ENCODE results near the gene RNF213.
A peak's percentile ranks its signal among the peaks of the same experiment; 100 is the strongest.

The RNF213 gene

GRCh38 chr17:80261159-80261894 is 675 bp downstream of the RNF213 start:
- TF ChIP-seq CTCF (IDR thresholded peaks at IDR 0.05; ENCODE audit: low read depth, low read length) = no peak
- in situ Hi-C loops (cut with HindIII; ENCODE audit: low sequenced_read_pairs) = no loop called here
- peak overlapping the region; percentile 77 for H3K4me3 ChIP-seq (ENCODE audit: low read depth, low read length)
- peak; percentile 51 for DNase-seq (ENCODE audit: low read depth, low spot score)

GRCh38 chr17:80261895-80262279 is 1.2 kb downstream of the RNF213 start:
- in situ Hi-C loops (cut with HindIII; ENCODE audit: low sequenced_read_pairs) = no loop called here
- no peak for TF ChIP-seq CTCF (IDR thresholded peaks at IDR 0.05; ENCODE audit: low read depth, low read length)
- DNase-seq (ENCODE audit: low read depth, low spot score) = no peak
- peak overlapping the region; percentile 77 for H3K4me3 ChIP-seq (ENCODE audit: low read depth, low read length)

GRCh38 chr17:80262291-80262690 is 1.6 kb downstream of the RNF213 start:
- in situ Hi-C loops (cut with HindIII; ENCODE audit: low sequenced_read_pairs) = no loop called here
- no peak for TF ChIP-seq CTCF (IDR thresholded peaks at IDR 0.05; ENCODE audit: low read depth, low read length)
- DNase-seq (ENCODE audit: low read depth, low spot score) = no peak
- H3K4me3 ChIP-seq (ENCODE audit: low read depth, low read length) = no peak overlapping the region

GRCh38 chr17:80262775-80263244 is 2.2 kb downstream of the RNF213 start:
- TF ChIP-seq CTCF (IDR thresholded peaks at IDR 0.05; ENCODE audit: low read depth, low read length) = no peak
- no peak overlapping the region for H3K4me3 ChIP-seq (ENCODE audit: low read depth, low read length)
- in situ Hi-C loops (cut with HindIII; ENCODE audit: low sequenced_read_pairs) = no loop called here
- DNase-seq (ENCODE audit: low read depth, low spot score) = no peak

- peak; percentile 3 for TF ChIP-seq CTCF (IDR thresholded peaks at IDR 0.05; ENCODE audit: low read depth, low read length)
- peak overlapping the region; percentile 17 for H3K4me3 ChIP-seq (ENCODE audit: low read depth, low read length)
- in situ Hi-C loops (cut with HindIII; ENCODE audit: low sequenced_read_pairs) = no loop called here
- DNase-seq (ENCODE audit: low read depth, low spot score) = peak; percentile 82
These were observed 2.9 kb downstream of the RNF213 start for GRCh38 chr17:80263253-80264204.

- in situ Hi-C loops (cut with HindIII; ENCODE audit: low sequenced_read_pairs) = no loop called here
- H3K4me3 ChIP-seq (ENCODE audit: low read depth, low read length) = no peak overlapping the region
- no peak for DNase-seq (ENCODE audit: low read depth, low spot score)
- TF ChIP-seq CTCF (IDR thresholded peaks at IDR 0.05; ENCODE audit: low read depth, low read length) = no peak
These were observed 3.8 kb downstream of the RNF213 start for GRCh38 chr17:80264205-80265075.

Data from astrocyte of the spinal cord (primary cell).